ENCODE results near the gene VPS13A.
"Not testable (repeated sequence)": the region's sequence is repeated elsewhere in the genome, so short reads cannot be mapped to it uniquely, and the experiment has no call there.

Gene VPS13A

DNA sequence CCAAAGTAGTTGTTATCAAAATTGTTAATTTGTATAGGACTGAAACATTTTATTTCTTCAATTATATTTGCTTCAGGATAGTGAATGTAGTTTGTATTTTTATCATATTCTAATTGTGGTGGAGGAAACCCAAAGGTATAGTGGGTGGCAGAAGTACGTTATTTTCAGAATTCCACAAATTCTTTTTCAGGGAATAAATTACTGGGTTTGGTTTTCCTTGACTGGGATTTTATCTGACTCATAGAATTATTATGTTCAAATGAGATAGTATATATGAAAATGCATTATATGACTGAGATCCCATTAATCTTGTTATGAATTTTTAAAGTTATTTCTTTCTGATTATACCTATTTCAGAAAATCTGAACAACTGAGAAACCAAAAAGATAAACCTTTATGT is 73.7 kb downstream of the VPS13A start:
- H3K27me3 ChIP-seq = no peaks in the 10 kb centered on the region
- TF ChIP-seq, protein P1, sequence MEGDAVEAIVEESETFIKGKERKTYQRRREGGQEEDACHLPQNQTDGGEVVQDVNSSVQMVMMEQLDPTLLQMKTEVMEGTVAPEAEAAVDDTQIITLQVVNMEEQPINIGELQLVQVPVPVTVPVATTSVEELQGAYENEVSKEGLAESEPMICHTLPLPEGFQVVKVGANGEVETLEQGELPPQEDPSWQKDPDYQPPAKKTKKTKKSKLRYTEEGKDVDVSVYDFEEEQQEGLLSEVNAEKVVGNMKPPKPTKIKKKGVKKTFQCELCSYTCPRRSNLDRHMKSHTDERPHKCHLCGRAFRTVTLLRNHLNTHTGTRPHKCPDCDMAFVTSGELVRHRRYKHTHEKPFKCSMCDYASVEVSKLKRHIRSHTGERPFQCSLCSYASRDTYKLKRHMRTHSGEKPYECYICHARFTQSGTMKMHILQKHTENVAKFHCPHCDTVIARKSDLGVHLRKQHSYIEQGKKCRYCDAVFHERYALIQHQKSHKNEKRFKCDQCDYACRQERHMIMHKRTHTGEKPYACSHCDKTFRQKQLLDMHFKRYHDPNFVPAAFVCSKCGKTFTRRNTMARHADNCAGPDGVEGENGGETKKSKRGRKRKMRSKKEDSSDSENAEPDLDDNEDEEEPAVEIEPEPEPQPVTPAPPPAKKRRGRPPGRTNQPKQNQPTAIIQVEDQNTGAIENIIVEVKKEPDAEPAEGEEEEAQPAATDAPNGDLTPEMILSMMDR (IDR thresholded peaks at IDR 0.05) = no peak
- H3K36me3 ChIP-seq = peaks cover 8% of the 10 kb centered on the region
- no peak overlapping the region for H3K27ac ChIP-seq
- H3K4me1 ChIP-seq (ENCODE audit: control insufficient read depth in 1 of 2, insufficient read depth in 1 of 2, low read depth in 1 of 2, low read length in 1 of 2) = no peaks in the 10 kb centered on the region
- no peak overlapping the region for H3K4me3 ChIP-seq (ENCODE audit: low read depth in 1 of 2, low read length in 1 of 2)
- no peaks in the 10 kb centered on the region for H3K9me3 ChIP-seq

- Histone ChIP-seq H3K27me3 (no peaks in the 10 kb centered on the region), H3K4me1 (ENCODE audit: control insufficient read depth in 1 of 2, insufficient read depth in 1 of 2, low read depth in 1 of 2, low read length in 1 of 2) (no peaks in the 10 kb centered on the region), H3K36me3 (peaks cover 8% of the 10 kb centered on the region), H3K27ac (no peak overlapping the region), H3K4me3 (ENCODE audit: low read depth in 1 of 2, low read length in 1 of 2) (no peak overlapping the region), H3K9me3 (no peaks in the 10 kb centered on the region)
- TF ChIP-seq, protein P1 (IDR thresholded peaks at IDR 0.05) = no peak
Measured at GRCh38 chr9:77257275-77257674, 79.9 kb downstream of the VPS13A start.

DNA sequence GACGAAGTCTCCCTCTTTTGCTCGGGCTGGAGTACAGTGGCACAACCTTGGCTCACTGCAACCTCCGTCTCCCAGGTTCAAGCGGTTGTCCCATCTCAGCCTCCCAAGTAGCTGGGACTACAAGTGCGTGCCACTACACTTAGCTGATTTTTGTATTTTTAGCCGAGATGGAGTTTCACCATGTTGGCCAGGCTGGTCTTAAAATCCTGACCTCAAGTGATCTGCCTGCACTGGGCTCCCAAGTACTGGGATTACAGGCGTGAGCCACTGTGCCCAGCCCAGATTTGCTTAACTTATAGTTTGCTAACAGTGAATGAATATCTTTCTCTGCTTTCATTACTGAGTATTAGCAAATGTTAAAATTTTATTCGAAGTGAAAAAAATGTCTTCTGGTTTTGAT is 84.3 kb downstream of the VPS13A start:
- Histone ChIP-seq H3K4me3 (ENCODE audit: low read depth in 1 of 2, low read length in 1 of 2) (no peak overlapping the region), H3K36me3 (peaks cover 8% of the 10 kb centered on the region), H3K4me1 (ENCODE audit: control insufficient read depth in 1 of 2, insufficient read depth in 1 of 2, low read depth in 1 of 2, low read length in 1 of 2) (no peaks in the 10 kb centered on the region), H3K9me3 (no peaks in the 10 kb centered on the region), H3K27ac (no peak overlapping the region), H3K27me3 (no peaks in the 10 kb centered on the region)
- TF ChIP-seq, protein P1 (IDR thresholded peaks at IDR 0.05) = no peak

- H3K36me3 ChIP-seq; H3K27me3 ChIP-seq; H3K27ac ChIP-seq; H3K4me1 ChIP-seq (ENCODE audit: control insufficient read depth in 1 of 2, insufficient read depth in 1 of 2, low read depth in 1 of 2, low read length in 1 of 2); H3K4me3 ChIP-seq (ENCODE audit: low read depth in 1 of 2, low read length in 1 of 2); H3K9me3 ChIP-seq: not testable (repeated sequence)
Measured at GRCh38 chr9:77267762-77268161, 90.4 kb downstream of the VPS13A start.

DNA sequence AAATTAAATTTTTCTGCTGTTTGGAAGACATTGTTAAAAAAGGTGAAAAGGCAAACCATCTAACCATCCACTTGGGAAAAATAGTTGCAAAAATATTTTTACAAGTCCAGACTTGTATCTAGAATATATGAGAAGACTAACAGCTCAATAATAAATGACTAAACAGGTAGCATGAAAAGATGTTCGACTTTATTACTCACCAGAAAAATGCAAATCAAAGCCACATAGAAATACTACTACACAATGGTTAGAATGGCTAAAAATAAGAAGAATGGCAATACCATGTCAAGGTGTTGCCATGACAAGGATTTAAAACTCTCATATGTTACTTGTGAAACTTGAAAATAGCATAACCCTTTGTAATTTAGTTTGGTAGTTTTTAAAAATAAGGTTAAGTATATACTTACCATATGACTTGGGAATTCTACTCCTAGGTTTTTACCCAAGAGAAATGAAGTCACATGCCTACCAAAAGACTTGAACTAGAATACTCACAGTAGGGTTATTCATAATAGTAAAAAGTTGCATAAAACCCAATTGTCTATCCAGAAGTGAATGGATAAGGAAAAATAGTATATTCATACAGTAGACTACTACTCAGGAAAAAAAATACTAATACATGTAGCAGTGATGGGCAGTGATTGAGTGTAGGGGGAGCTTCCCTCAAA is 93.8 kb downstream of the VPS13A start:
- no peak overlapping the region for H3K27ac ChIP-seq
- H3K36me3 ChIP-seq = peaks cover 5% of the 10 kb centered on the region
- no peak overlapping the region for H3K4me3 ChIP-seq (ENCODE audit: low read depth in 1 of 2, low read length in 1 of 2)
- H3K9me3 ChIP-seq = no peaks in the 10 kb centered on the region
- H3K4me1 ChIP-seq (ENCODE audit: control insufficient read depth in 1 of 2, insufficient read depth in 1 of 2, low read depth in 1 of 2, low read length in 1 of 2) = no peaks in the 10 kb centered on the region
- no peaks in the 10 kb centered on the region for H3K27me3 ChIP-seq
- TF ChIP-seq, protein P1 (IDR thresholded peaks at IDR 0.05) = no peak

- no peaks in the 10 kb centered on the region for H3K36me3 ChIP-seq
- no peaks in the 10 kb centered on the region for H3K4me1 ChIP-seq (ENCODE audit: control insufficient read depth in 1 of 2, insufficient read depth in 1 of 2, low read depth in 1 of 2, low read length in 1 of 2)
- no peaks in the 10 kb centered on the region for H3K9me3 ChIP-seq
- no peaks in the 10 kb centered on the region for H3K27me3 ChIP-seq
- TF ChIP-seq, protein P1 (IDR thresholded peaks at IDR 0.05) = no peak
- no peak overlapping the region for H3K4me3 ChIP-seq (ENCODE audit: low read depth in 1 of 2, low read length in 1 of 2)
- H3K27ac ChIP-seq = no peak overlapping the region
Measured at GRCh38 chr9:77276799-77277198, 99.5 kb downstream of the VPS13A start.
